Measurements from ENCODE around the gene UQCRC1.

DNA sequence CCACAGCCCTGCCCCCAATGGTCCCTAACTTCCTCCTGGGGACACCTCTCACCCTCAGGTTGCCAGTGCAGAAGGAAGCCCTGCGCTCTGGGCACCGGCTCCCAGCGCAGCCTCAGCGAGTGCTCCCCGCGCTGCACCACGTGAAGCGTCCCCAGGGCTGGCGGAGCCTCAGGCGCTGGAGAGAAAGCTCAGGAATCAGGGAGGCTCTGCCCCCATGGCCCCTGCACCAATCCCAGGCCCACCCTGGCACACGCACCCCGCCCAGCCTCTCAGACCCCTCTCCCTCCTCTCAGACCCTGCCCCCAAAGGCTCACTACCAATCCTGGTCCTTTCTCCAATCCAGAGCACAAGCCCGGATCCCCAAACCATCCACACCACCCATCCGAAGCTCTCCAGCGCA lies 21.2 kb downstream of the UQCRC1 start:
- TF ChIP-seq ELF4 (CRISPR knock-in tag; IDR thresholded peaks at IDR 0.05; ENCODE audit: low read depth) (no peak), ARID4B (CRISPR knock-in tag; IDR thresholded peaks at IDR 0.05; ENCODE audit: borderline replicate concordance) (no peak), MXD4 (CRISPR knock-in tag; IDR thresholded peaks at IDR 0.05; ENCODE audit: borderline replicate concordance) (no peak), NFATC4 (CRISPR knock-in tag; IDR thresholded peaks at IDR 0.05) (no peak)

All from WTC11 (cell line).